ENCODE measurements around the gene GAPDHS.

- TF ChIP-seq GATA2 (IDR thresholded peaks at IDR 0.05; ENCODE audit: low read depth, low read length), result no peak
- TF ChIP-seq GATA3 (IDR thresholded peaks at IDR 0.05; ENCODE audit: low read depth, low read length), result no peak
Observed at GRCh38 chr19:35517342-35517741, 15.9 kb upstream of the GAPDHS start.

Measured in SH-SY5Y (cell line).